NCI-H1092 (cell line): Measurements from ENCODE around the gene OPN3.

Experiments used
- DNase-seq: peaks from one replicate; lab custom pipeline; 2025; lab: John Stamatoyannopoulos, UW

OPN3 gene

GRCh38 chr1:241646201-241646600 lies 6.0 kb upstream of the OPN3 start:
- no peak for DNase-seq

GRCh38 chr1:241645199-241645598 lies 5.0 kb upstream of the OPN3 start:
- no peak for DNase-seq

GRCh38 chr1:241644259-241644658 lies 4.1 kb upstream of the OPN3 start:
- no peak for DNase-seq

GRCh38 chr1:241642593-241642944 lies 2.4 kb upstream of the OPN3 start:
- no peak for DNase-seq

GRCh38 chr1:241641773-241642592 lies 1.8 kb upstream of the OPN3 start:
- no peak for DNase-seq

- DNase-seq = no peak
Measured at GRCh38 chr1:241640867-241641622, 876 bp upstream of the OPN3 start.

- DNase-seq = peak; percentile 38
Measured at GRCh38 chr1:241639623-241640148, 483 bp downstream of the OPN3 start.

- DNase-seq = no peak
Measured at GRCh38 chr1:241638909-241639622, 1.1 kb downstream of the OPN3 start.

- DNase-seq = no peak
Measured at GRCh38 chr1:241638099-241638682, 2.0 kb downstream of the OPN3 start.

- no peak for DNase-seq
Measured at GRCh38 chr1:241637604-241638003, 2.6 kb downstream of the OPN3 start.

GRCh38 chr1:241637046-241637590 lies 3.1 kb downstream of the OPN3 start:
- no peak for DNase-seq

GRCh38 chr1:241636291-241636690 lies 3.9 kb downstream of the OPN3 start:
- no peak for DNase-seq

GRCh38 chr1:241635556-241636152 lies 4.5 kb downstream of the OPN3 start:
- DNase-seq = no peak

- no peak for DNase-seq
Measured at GRCh38 chr1:241632987-241633386, 7.2 kb downstream of the OPN3 start.

- DNase-seq = no peak
Measured at GRCh38 chr1:241631674-241632073, 8.5 kb downstream of the OPN3 start.

- DNase-seq = no peak
Measured at GRCh38 chr1:241630899-241631298, 9.3 kb downstream of the OPN3 start.

- DNase-seq = no peak
Measured at GRCh38 chr1:241630476-241630875, 9.7 kb downstream of the OPN3 start.

- no peak for DNase-seq
Measured at GRCh38 chr1:241630005-241630404, 10.2 kb downstream of the OPN3 start.

- no peak for DNase-seq
Measured at GRCh38 chr1:241627453-241628259, 12.5 kb downstream of the OPN3 start.

GRCh38 chr1:241624935-241625334 lies 15.2 kb downstream of the OPN3 start:
- DNase-seq = no peak

- DNase-seq = no peak
Measured at GRCh38 chr1:241622669-241623068, 17.5 kb downstream of the OPN3 start.
